Endothelial cell of umbilical vein (primary cell): ENCODE results near the gene ZNF688.
"Not testable (repeated sequence)": the region's sequence is repeated elsewhere in the genome, so short reads cannot be mapped to it uniquely, and the experiment has no call there.

Source experiments
- POLR2A ChIP-seq: IDR thresholded peaks from 2 replicates; pipeline ENCODE4 v1.6.1; 2012; ENCODE audit warnings: low read depth, mild to moderate bottlenecking, control low read depth, low read length
- TF ChIP-seq, protein P1 (sequence below): IDR thresholded peaks from 2 replicates; pipeline ENCODE4 v1.6.1; 2011; ENCODE audit not compliant: insufficient read depth, insufficient read length
- TF ChIP-seq, protein P2 (sequence below), 2 donors: IDR thresholded peaks; 1 replicate in 1 of 2; 2 replicates in 1 of 2; pipeline ENCODE4 v1.5.1; 2011; ENCODE audit warnings: low read length in 2 of 2, mild to moderate bottlenecking in 2 of 2, moderate library complexity in 2 of 2, control low read depth in 1 of 2, inconsistent platforms in 1 of 2, low read depth in 1 of 2; ENCODE audit not compliant: insufficient read depth in 1 of 2; ENCODE audit errors: extremely low read depth in 1 of 2

DNA sequence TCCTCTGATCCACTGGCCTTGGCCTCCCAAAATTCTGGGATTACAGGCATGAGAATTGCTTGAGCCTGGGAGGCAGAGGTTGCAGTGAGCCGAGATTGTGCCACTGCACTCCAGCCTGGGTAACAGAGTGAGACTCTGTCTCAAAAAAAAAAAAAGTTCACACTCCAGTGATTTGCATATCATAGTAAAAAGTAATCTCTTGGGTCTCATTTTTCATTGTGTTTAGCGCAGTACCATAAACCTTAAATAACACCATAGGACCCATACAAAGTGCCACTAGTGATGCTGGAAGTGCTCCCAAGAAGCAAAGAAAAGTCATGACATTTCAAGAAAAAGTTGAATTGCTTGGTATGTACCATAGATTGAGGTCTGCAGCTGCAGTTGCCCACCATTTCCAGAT, 18.1 kb upstream of the ZNF688 start:
- TF ChIP-seq, protein P1, sequence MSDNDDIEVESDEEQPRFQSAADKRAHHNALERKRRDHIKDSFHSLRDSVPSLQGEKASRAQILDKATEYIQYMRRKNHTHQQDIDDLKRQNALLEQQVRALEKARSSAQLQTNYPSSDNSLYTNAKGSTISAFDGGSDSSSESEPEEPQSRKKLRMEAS, result not testable (repeated sequence)
- TF ChIP-seq POLR2A, result not testable (repeated sequence)
- TF ChIP-seq, protein P2, sequence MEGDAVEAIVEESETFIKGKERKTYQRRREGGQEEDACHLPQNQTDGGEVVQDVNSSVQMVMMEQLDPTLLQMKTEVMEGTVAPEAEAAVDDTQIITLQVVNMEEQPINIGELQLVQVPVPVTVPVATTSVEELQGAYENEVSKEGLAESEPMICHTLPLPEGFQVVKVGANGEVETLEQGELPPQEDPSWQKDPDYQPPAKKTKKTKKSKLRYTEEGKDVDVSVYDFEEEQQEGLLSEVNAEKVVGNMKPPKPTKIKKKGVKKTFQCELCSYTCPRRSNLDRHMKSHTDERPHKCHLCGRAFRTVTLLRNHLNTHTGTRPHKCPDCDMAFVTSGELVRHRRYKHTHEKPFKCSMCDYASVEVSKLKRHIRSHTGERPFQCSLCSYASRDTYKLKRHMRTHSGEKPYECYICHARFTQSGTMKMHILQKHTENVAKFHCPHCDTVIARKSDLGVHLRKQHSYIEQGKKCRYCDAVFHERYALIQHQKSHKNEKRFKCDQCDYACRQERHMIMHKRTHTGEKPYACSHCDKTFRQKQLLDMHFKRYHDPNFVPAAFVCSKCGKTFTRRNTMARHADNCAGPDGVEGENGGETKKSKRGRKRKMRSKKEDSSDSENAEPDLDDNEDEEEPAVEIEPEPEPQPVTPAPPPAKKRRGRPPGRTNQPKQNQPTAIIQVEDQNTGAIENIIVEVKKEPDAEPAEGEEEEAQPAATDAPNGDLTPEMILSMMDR (IDR thresholded peaks at IDR 0.05; ENCODE audit: extremely low read depth in 1 of 2, insufficient read depth in 1 of 2, low read depth in 1 of 2, low read length in 2 of 2), result not testable (repeated sequence)
